ENCODE results near the gene RAB40C.

Gene RAB40C

GRCh38 chr16:633336-634050, 43.6 kb downstream of the RAB40C start:
- no peak for DNase-seq

- no peak for DNase-seq
These were observed 44.3 kb downstream of the RAB40C start for GRCh38 chr16:634051-634670.

- DNase-seq, result no peak
These were observed 45.1 kb downstream of the RAB40C start for GRCh38 chr16:634996-635395.

GRCh38 chr16:635573-636205, 45.8 kb downstream of the RAB40C start:
- peak; percentile 26 for DNase-seq

GRCh38 chr16:636206-637080, 46.6 kb downstream of the RAB40C start, which contains the start of gene METTL26:
METTL26 (minus strand) TSS chr16:636305; CDS start chr16:636290, 15 bp downstream.
- peak; percentile 97 for DNase-seq

- peak; percentile 94 for DNase-seq
These were observed 47.5 kb downstream of the RAB40C start for GRCh38 chr16:637081-638018.

GRCh38 chr16:638034-638543, 48.2 kb downstream of the RAB40C start:
- DNase-seq, result no peak

GRCh38 chr16:638836-639235, 49.0 kb downstream of the RAB40C start:
- DNase-seq, result no peak

- no peak for DNase-seq
These were observed 50.7 kb downstream of the RAB40C start for GRCh38 chr16:640614-641013.

- DNase-seq, result peak; percentile 90
These were observed 51.7 kb downstream of the RAB40C start, which contains the start of gene MCRIP2 for GRCh38 chr16:641326-642188. MCRIP2 (plus strand) TSS chr16:641828; CDS start chr16:641992, 164 bp downstream.

- peak; percentile 58 for DNase-seq
These were observed 52.6 kb downstream of the RAB40C start for GRCh38 chr16:642189-643049.

- no peak for DNase-seq
These were observed 53.1 kb downstream of the RAB40C start for GRCh38 chr16:643050-643368.

GRCh38 chr16:644556-644955, 54.7 kb downstream of the RAB40C start:
- no peak for DNase-seq

GRCh38 chr16:645852-646678, 56.2 kb downstream of the RAB40C start:
- DNase-seq, result no peak

- DNase-seq, result no peak
These were observed 56.9 kb downstream of the RAB40C start for GRCh38 chr16:646679-647172.

GRCh38 chr16:647173-647902, 57.5 kb downstream of the RAB40C start:
- DNase-seq, result no peak

- DNase-seq, result peak; percentile 74
These were observed 58.4 kb downstream of the RAB40C start for GRCh38 chr16:648071-648780.
